K562 (cell line): ENCODE results near the gene ZNF622. TPM values are rescaled to one million over a fixed set of nuclear protein-coding genes. Genes with fewer than 3 reads are reported as not detected.

Source experiments
- CREB3L1 ChIP-seq: fragments of 450-650 bp; IDR thresholded peaks from 2 replicates; pipeline ENCODE4 v1.6.1; 2014; ENCODE audit warnings: low read depth, mild to moderate bottlenecking, moderate library complexity, borderline replicate concordance
- E2F5 ChIP-seq: sonication (generic); formaldehyde crosslinking; IDR thresholded peaks from 2 replicates; pipeline ENCODE4 v1.8.0; 2022; ENCODE audit warnings: mild to moderate bottlenecking, missing genetic modification reagents
- FOXP4 ChIP-seq: sonication (generic); formaldehyde crosslinking; IDR thresholded peaks from 2 replicates; pipeline ENCODE4 v1.8.0; 2022; ENCODE audit warnings: mild to moderate bottlenecking, missing genetic modification reagents, borderline replicate concordance
- KLF16 ChIP-seq: IDR thresholded peaks from 2 replicates; pipeline ENCODE4 v1.6.1; 2016; ENCODE audit warnings: antibody characterized with exemption
- MGA ChIP-seq: fragments of 450-650 bp; IDR thresholded peaks from 2 replicates; pipeline ENCODE4 v1.6.1; 2016; ENCODE audit warnings: mild to moderate bottlenecking, moderate library complexity
- MXI1 ChIP-seq: IDR thresholded peaks from 2 replicates; pipeline ENCODE4 v1.6.1; 2011; ENCODE audit warnings: low read depth, mild to moderate bottlenecking, improper control_type of control experiment, low read length
- NFE2L1 ChIP-seq: fragments of 450-650 bp; IDR thresholded peaks from 2 replicates; pipeline ENCODE4 v1.6.1; 2016; ENCODE audit warnings: missing genetic modification characterization, low read depth, mild to moderate bottlenecking, missing compliant biosample characterization, moderate library complexity, borderline replicate concordance
- PURB ChIP-seq: sonication (generic); formaldehyde crosslinking; IDR thresholded peaks from 2 replicates; pipeline ENCODE4 v1.9.0; 2021; ENCODE audit warnings: low read depth, mild to moderate bottlenecking, missing genetic modification reagents
- RNF2 ChIP-seq: sonication (generic); IDR thresholded peaks from 2 replicates; pipeline ENCODE4 v1.6.1; 2016
- RUNX1 ChIP-seq: sonication (generic); IDR thresholded peaks from 2 replicates; pipeline ENCODE4 v1.6.1; 2016; ENCODE audit warnings: antibody characterized with exemption, low read depth
- TRIM28 ChIP-seq: fragments of 450-650 bp; IDR thresholded peaks from 2 replicates; pipeline ENCODE4 v1.6.1; 2017
- WHSC1 ChIP-seq: IDR thresholded peaks from one replicate; pipeline ENCODE4 v1.6.1; 2012; ENCODE audit warnings: low read length, control low read depth, inconsistent platforms
- ZNF140 ChIP-seq: fragments of 250-450 bp; sonication (Bioruptor Pico); IDR thresholded peaks from 2 replicates; pipeline ENCODE4 v1.8.0; 2021; ENCODE audit warnings: moderate library complexity, mild to moderate bottlenecking, inconsistent platforms
- polyA plus RNA-seq, 8 experiments: library from polyadenylated mRNA; depleted of rRNA in 4 of 8; stranded (reverse) in 5 of 8; unstranded in 3 of 8; fragments of >200 nt; fragmentation: Nextera tagmentation in 2 of 8; fragmentation: Illumina TruSeq in 1 of 8; extraction: Ambion mirVana in 2 of 8; extraction: Trizol in 1 of 8; gene quantifications; 2 replicates each; pipeline versions ENCODE4 v1.2.1 to v1.2.3, GENCODE V29; 2011 to 2014; ENCODE audit warnings: inconsistent platforms in 1 of 8, missing spikeins in 1 of 8
- total RNA-seq, 7 experiments: library from RNA; depleted of rRNA in 6 of 7; stranded (reverse); fragments of >200 nt in 6 of 7; fragmentation: Illumina TruSeq in 2 of 7; extraction: Trizol in 2 of 7; gene quantifications; 2 replicates each; pipeline versions ENCODE4 v1.2.1 to v1.2.3, GENCODE V29; 2011 to 2021; ENCODE audit warnings: low replicate concordance in 1 of 7

ZNF622 gene
- total and polyA plus RNA-seq, 9 of the 15 experiments (the other 6 are each of a cell fraction or from before 2014, with no cell fraction given), result 9.6 to 51.5 (median 32.3) TPM

- TF ChIP-seq E2F5 (CRISPR knock-in tag) (no peak), KLF16 (peak; percentile 99), ZNF140 (CRISPR knock-in tag) (no peak), MGA (no peak), NFE2L1 (tag) (no peak), FOXP4 (CRISPR knock-in tag) (no peak), RNF2 (peak; percentile 78; the same call in 1 of the 2 replicates), RUNX1 (peak; percentile 79; the same call in 1 of the 2 replicates), TRIM28 (peak; percentile 73), MXI1 (no peak; the same call in 1 of the 2 replicates), PURB (CRISPR knock-in tag) (no peak), CREB3L1 (peak; percentile 54; the same call in 1 of the 2 replicates), WHSC1 (no peak)
These were observed 47.1 kb downstream of the ZNF622 start (continued) for GRCh38 chr5:16418471-16418922.
